ENCODE measurements around the gene CREB5.

The CREB5 gene

DNA sequence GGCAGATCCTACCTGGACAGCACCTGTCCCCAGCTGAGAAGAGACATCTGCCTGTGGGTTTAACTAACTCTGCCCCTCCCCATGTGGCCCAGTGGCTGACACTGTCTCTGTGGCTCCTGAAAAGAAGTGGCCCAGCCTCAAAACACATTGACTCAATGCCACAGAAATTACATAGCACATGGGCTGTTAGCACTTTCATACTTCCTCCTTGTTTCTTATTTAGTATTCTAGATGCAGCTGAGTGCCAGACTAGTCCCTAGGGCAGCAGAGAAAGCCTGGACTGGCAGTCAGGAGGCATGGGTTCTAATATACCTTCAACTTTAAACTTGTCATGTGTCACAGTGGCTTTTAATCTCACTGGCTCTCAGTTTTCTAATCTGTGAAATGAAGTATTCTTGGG lies 374.8 kb downstream of the CREB5 start:
- no peak overlapping the region for H3K4me3 ChIP-seq (ENCODE audit: low read depth, low read length)
- TF ChIP-seq, protein P1, sequence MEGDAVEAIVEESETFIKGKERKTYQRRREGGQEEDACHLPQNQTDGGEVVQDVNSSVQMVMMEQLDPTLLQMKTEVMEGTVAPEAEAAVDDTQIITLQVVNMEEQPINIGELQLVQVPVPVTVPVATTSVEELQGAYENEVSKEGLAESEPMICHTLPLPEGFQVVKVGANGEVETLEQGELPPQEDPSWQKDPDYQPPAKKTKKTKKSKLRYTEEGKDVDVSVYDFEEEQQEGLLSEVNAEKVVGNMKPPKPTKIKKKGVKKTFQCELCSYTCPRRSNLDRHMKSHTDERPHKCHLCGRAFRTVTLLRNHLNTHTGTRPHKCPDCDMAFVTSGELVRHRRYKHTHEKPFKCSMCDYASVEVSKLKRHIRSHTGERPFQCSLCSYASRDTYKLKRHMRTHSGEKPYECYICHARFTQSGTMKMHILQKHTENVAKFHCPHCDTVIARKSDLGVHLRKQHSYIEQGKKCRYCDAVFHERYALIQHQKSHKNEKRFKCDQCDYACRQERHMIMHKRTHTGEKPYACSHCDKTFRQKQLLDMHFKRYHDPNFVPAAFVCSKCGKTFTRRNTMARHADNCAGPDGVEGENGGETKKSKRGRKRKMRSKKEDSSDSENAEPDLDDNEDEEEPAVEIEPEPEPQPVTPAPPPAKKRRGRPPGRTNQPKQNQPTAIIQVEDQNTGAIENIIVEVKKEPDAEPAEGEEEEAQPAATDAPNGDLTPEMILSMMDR (IDR thresholded peaks at IDR 0.05): no peak
- no peak overlapping the region for H3K27ac ChIP-seq

DNA sequence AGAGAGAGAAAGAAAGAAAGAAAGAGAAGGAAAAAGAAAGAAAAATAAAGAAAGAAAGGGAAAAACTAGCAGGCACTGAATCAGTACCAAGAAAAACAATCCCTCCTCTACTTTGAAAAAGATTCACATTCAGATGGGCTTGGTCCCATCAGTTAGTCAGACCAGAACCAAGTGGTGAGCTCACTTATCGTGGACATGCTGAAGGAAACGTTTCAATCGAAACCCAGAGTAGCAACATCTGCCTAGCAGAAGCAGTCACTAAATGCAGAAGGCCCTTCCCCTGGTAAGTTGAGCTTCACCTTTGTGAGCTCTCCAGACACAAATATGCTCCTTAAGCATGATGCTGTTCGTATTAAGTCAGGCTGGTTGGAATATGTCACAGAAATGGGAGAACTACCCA lies 378.1 kb downstream of the CREB5 start:
- no peak overlapping the region for H2AFZ ChIP-seq
- TF ChIP-seq, protein P1 (IDR thresholded peaks at IDR 0.05): no peak
- no peaks in the 10 kb centered on the region for H3K9me3 ChIP-seq (ENCODE audit: control insufficient read depth, low read length)
- H3K4me3 ChIP-seq (ENCODE audit: low read depth, low read length): no peak overlapping the region
- no peak overlapping the region for H3K27ac ChIP-seq
- H3K79me2 ChIP-seq: no peaks in the 10 kb centered on the region
- H3K36me3 ChIP-seq (ENCODE audit: control insufficient read depth, insufficient read depth, low read length): no peaks in the 10 kb centered on the region
- no peak overlapping the region for H3K9ac ChIP-seq
- H3K4me1 ChIP-seq: no peaks in the 10 kb centered on the region
- H3K4me2 ChIP-seq (ENCODE audit: low read length): no peak overlapping the region
- no peaks in the 10 kb centered on the region for H3K27me3 ChIP-seq (ENCODE audit: control insufficient read depth, insufficient read depth, low read length)

More for the DNA sequence above, 374.8 kb downstream of the CREB5 start:
- Histone ChIP-seq H3K9me3 (ENCODE audit: control insufficient read depth, low read length) (no peaks in the 10 kb centered on the region), H3K79me2 (no peaks in the 10 kb centered on the region), H3K27me3 (ENCODE audit: control insufficient read depth, insufficient read depth, low read length) (no peaks in the 10 kb centered on the region), H2AFZ (no peak overlapping the region), H3K9ac (no peak overlapping the region), H3K4me1 (no peaks in the 10 kb centered on the region), H3K4me2 (ENCODE audit: low read length) (no peak overlapping the region), H3K36me3 (ENCODE audit: control insufficient read depth, insufficient read depth, low read length) (no peaks in the 10 kb centered on the region)

DNA sequence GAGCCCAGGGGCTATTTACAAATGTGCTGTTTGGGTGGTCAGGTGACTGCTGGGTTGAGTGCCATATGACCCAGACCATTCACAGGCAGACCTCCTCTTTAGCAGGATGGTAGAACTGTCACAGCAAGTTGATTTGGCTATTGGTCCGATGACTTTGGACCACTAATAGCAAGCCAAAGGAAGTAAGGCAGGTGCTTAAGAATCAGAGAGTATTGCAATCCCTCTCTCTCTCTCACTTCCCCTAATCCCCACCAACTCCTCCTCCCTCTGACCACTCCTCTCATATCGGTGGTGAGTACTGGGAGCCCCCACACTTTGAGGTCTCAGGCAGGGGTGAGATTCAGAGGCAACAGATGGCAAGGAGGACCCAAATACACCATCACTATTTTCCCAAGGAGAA lies 380.5 kb downstream of the CREB5 start:
- H3K27me3 ChIP-seq (ENCODE audit: control insufficient read depth, insufficient read depth, low read length): no peaks in the 10 kb centered on the region
- no peaks in the 10 kb centered on the region for H3K36me3 ChIP-seq (ENCODE audit: control insufficient read depth, insufficient read depth, low read length)
- no peak overlapping the region for H3K4me3 ChIP-seq (ENCODE audit: low read depth, low read length)
- TF ChIP-seq, protein P1 (IDR thresholded peaks at IDR 0.05): no peak
- no peaks in the 10 kb centered on the region for H3K4me1 ChIP-seq
- H2AFZ ChIP-seq: no peak overlapping the region
- H3K9me3 ChIP-seq (ENCODE audit: control insufficient read depth, low read length): no peaks in the 10 kb centered on the region
- H3K79me2 ChIP-seq: no peaks in the 10 kb centered on the region
- no peak overlapping the region for H3K4me2 ChIP-seq (ENCODE audit: low read length)
- H3K9ac ChIP-seq: no peak overlapping the region
- H3K27ac ChIP-seq: no peak overlapping the region

DNA sequence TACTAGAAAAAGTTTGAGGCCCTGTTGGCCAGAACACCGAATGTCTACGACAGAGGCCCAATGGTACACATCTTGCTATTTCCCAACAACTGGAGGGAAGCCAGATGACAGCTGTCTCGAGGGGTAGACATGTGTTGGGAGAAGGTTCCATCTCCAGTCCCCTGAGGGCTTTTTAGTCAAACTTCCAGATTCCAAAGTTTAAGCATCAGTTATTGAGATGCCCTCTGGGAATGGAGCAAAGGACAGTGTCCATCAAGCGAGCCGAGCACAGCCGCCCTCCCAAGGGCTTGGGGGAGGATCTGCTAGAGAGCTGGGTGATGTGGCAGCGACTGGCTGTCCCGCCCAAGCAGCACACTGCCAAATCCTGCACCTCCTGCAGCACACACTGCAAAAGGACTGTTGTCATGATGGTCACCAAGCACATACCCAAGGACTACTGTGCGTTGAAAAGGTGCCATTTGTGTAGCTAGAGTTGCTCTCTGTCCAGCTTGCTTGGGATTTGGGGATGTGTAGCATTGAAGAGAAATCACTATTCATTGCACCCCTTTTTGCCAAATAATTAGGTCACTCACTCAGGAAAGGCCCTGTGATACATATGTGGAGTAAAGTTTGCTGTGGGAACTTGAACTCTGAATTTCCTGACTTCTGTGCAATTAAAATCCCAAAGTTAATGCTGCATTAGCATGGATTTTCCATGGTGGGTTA lies 381.2 kb downstream of the CREB5 start:
- no peaks in the 10 kb centered on the region for H3K4me1 ChIP-seq
- H3K27ac ChIP-seq: no peak overlapping the region
- H3K9me3 ChIP-seq (ENCODE audit: control insufficient read depth, low read length): no peaks in the 10 kb centered on the region
- TF ChIP-seq, protein P1 (IDR thresholded peaks at IDR 0.05): no peak
- H3K27me3 ChIP-seq (ENCODE audit: control insufficient read depth, insufficient read depth, low read length): no peaks in the 10 kb centered on the region
- no peak overlapping the region for H3K9ac ChIP-seq
- no peak overlapping the region for H3K4me2 ChIP-seq (ENCODE audit: low read length)
- H3K79me2 ChIP-seq: no peaks in the 10 kb centered on the region
- no peak overlapping the region for H3K4me3 ChIP-seq (ENCODE audit: low read depth, low read length)
- H3K36me3 ChIP-seq (ENCODE audit: control insufficient read depth, insufficient read depth, low read length): no peaks in the 10 kb centered on the region
- no peak overlapping the region for H2AFZ ChIP-seq

DNA sequence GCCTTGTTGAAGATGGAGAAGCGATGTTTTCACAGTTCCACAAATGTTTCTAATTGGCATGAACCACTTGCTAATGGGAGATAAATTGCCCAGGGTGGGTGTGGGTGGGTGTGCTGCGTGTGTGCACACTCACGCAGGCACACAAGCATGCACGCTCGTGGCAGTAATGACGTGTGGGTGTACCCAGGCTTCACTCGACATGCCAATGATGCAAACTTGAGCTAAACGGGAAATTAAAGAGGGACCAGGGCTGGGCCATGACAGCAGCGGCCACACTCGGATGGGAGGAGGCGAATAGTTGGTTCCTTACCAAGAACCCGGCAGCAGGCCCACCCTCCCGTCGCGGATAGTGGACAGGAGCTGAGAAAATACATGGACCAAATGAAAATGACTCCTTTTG lies 386.0 kb downstream of the CREB5 start:
- Histone ChIP-seq H3K27me3 (ENCODE audit: control insufficient read depth, insufficient read depth, low read length) (no peaks in the 10 kb centered on the region), H3K4me1 (no peaks in the 10 kb centered on the region), H2AFZ (no peak overlapping the region), H3K4me2 (ENCODE audit: low read length) (no peak overlapping the region), H3K9ac (no peak overlapping the region), H3K4me3 (ENCODE audit: low read depth, low read length) (no peak overlapping the region), H3K27ac (no peak overlapping the region), H3K79me2 (no peaks in the 10 kb centered on the region), H3K36me3 (ENCODE audit: control insufficient read depth, insufficient read depth, low read length) (no peaks in the 10 kb centered on the region), H3K9me3 (ENCODE audit: control insufficient read depth, low read length) (no peaks in the 10 kb centered on the region)
- TF ChIP-seq, protein P1 (IDR thresholded peaks at IDR 0.05): no peak
